RKO (cell line): ENCODE results near the gene TCEANC2.

Experiments used
- DNase-seq: peaks from one replicate; pipeline ENCODE4 v3.0.0-alpha.2; 2016; ENCODE audit warnings: low spot score

The TCEANC2 gene

DNA sequence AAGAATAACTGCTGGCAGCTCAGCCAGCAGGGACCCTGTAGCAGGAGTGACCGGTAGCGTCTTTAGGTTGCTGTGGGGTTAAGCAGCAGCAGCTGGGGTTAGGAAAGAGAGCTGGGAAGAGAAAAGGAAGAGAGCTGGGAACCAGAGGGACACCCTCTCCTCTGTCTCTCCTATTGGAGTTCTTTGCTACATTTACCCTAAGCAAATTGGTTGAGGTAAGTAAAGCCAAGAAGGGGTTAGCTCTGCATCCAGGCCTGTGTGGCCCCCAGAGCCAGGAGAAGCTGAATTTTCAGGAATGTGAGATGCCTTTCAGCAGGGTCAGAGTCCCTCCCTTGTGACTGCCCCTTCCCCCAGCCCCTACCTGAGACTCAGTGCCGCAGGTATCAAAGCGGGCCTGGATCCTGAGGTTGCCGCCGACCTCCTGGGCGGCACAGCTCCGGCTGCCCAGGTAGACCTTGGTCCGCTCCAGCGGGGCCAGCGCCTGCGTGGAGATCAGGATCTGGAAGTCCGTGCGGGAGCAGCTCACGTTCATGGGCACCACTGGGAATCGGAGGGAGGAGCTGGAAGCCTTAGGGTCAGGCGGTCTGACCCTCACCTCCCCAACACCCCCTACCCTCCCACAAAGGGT, 83.0 kb downstream of the TCEANC2 start:
- no peak for DNase-seq

DNA sequence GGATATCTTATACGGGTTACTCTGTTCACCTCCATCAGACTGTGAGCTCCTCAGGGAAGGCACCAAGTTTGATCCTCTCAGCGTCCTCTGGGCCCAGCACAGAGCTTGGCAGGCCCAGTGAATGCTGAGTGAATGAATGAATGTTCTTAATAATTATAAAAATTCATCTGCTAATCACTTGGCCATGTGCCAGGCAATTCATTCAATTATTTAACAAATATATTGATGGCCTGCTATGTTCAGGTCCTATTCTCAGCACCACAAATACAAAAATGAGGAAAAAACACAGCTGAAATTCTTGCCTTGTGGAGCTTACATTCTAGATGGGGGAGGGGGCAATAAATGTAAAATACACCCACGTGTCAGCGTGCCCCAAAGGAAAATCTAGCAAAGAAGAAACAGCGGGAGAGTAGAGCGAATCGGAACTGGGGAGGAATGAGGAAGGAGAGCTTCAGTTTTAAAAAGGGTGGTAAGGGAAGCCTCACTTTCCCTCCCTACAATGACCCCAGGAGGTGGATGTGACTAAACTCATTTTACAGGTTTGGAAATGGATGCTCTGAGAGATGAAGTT, 83.6 kb downstream of the TCEANC2 start:
- no peak for DNase-seq

DNA sequence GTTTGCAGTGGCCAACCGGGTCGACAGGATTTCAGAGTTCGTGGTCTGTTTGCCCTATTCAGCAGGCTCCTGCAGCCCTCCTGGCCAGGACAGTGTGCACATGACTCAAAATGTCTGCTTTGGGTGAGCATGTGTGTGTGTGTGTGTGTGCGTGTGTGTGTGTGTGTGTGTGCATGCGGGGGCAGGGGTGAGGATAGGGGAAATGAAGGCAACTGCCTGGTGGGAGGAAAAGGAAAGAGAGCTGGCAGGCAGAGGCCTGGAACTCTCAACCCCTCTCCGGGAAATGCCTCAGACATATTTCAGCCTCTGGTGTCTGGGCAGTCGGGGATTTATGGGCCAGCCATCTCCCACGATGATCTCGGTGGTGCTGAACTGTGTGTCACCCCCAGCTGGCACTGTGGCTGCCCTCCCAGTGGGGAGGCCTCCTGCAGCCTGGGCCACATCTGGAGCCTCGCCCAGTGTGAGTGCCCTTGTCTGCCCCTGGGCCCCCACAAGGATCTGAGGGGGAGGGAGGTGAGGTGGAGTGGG, 84.2 kb downstream of the TCEANC2 start:
- no peak for DNase-seq

DNA sequence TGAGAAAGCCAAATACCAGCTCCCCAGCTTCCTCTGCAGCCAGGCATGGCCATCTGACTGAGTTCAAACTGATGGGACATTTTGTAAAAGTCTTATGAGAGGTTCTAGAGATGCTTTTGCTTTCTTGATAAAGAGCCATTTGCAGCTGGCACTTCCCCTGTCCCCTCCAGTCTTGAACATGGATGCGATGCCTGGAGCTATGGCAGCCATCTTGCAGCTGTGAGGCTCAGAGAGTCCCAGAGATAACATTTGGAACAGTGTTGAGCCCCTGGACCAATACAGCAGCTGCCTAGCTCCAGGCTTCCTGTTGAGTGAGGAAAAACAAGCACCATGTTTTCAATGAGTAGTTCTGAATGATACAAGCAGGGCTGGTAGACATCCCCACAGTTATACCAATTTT, 85.6 kb downstream of the TCEANC2 start:
- no peak for DNase-seq

DNA sequence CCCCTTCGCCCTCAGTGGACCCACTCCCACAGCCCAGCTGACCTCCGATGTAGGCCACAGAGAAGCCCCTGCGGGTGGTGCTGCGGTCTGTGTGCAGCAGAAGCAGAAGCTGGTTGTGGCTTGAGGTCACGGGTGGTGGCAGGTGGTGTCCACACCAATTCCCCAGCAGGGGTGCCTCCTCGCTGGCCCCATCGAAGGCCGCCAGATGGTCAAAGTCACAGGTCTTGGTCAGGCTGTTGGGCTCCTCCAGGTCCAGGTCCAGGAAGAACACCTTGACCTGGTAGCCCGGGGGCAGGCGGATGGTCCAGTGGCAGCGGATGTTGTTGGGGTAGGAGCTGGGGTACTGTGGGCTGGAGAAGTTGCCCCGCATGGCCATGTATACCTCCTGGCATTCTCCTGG, 86.3 kb downstream of the TCEANC2 start:
- DNase-seq = no peak

DNA sequence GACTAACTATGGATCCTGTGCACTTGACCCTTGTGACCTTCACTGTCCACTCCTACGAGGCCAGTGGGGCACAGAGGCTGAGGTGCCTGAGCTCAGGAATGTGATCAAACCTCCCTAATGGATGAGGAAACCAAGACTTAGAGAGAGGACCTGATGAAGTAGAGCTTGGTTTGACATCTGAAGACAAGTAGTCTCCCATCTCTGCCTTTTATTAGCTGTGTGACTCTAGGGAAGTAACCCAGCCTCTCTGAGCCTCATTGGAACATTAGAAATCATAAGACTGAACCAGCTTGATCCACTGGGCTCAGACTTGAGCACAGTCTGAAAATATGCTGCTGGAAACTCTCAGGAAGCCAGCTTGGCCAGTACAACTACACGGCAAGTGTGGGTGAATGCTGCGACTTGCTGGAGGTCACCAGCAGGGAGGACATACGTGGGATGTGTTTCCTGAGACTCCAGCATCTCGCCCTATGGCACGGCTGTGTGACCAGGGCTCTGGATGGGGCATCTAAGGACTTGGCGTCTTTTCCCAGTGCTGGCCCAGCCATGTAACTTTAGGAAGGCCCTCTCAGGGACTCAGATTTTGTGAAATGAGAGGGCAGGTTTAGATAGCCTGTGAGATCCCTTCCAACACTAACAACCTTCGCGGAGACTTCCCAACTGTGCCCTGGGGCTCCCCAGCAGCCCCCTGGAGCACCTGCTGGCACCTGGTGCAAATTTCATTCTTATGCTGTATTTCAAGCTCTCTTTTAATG, 88.9 kb downstream of the TCEANC2 start:
- no peak for DNase-seq

DNA sequence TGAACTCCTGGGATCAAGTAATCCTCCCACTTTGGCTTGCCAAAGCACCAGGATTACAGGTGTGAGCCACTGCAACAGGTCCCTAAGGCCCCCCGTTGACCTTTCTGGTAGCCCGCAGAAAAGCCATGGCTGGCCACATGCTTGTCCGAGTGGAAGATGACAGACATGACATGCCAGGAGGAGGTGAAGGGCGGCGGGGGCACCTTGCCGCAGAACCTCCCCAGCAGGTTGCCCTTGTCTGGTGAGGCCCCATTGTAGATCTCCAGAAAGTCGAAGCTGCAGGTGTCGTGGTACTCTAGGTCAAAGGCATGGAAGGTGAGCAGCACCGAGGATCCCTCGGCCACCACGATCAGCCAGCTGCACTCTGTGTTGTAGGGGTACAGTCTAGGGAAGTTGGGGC, 91.0 kb downstream of the TCEANC2 start:
- no peak for DNase-seq

DNA sequence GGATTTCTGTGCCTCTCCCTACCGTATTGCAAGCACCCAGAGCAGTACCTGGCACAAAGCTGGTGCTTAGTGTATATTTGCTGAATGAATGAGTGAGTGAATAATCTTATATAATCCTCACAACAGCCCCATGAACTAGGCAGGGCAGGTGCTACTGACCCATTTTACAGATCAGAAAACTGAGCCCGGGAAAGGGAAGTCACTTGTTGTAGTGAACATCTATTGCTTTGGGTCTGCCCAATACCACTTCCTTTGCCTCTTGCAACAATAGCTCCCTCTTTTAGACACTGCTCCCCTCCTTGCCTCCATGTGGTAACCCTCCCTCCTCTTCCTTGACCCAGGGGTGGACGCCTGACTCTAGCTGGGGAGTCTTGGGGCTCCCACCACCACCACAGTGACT, 96.3 kb downstream of the TCEANC2 start:
- no peak for DNase-seq

DNA sequence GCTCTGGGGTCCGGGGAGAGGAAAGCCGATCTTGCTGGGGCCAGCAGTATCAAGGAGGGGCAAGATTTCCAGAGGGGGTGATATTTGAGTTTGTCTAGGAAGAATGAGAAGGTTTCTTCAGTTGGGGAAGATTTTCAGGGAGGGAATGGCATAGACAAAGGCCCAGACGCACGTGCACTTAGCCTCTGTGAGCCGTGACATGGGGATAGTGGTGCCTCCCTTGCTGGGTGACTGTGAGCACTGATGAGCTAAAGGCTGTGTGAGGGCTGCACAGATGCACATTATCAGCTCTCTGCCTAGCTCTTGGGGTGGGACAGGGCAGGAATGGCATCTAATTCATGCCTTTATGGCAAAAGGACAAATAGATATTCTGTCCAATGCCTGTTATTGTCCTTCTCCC, 97.6 kb downstream of the TCEANC2 start:
- DNase-seq = no peak

DNA sequence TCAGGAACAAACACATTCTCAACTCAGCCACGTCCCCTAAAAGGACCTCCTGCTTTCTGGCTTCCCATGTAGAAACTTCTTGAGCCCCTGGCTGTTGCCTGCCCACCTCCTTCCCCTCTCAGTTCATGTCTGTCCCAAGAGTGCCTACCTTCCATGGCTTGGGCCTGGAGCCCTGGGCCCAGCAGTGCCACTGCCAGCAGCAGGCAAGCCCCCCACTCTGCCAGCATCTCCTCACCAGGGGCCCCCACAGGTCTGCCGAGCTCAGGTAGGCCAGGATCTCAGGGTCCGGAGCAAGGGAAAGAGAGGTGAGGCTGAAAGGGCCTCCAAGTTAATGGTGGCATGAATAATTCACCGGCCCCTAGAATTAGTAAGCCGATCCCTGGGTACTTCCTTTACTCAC, 99.3 kb downstream of the TCEANC2 start, which contains the start of gene CDCP2:
Gene CDCP2 (minus strand): TSS at position 305 of the 400 bp plus-strand sequence. CDS start 78 bp downstream, at position 227.
- DNase-seq = no peak

DNA sequence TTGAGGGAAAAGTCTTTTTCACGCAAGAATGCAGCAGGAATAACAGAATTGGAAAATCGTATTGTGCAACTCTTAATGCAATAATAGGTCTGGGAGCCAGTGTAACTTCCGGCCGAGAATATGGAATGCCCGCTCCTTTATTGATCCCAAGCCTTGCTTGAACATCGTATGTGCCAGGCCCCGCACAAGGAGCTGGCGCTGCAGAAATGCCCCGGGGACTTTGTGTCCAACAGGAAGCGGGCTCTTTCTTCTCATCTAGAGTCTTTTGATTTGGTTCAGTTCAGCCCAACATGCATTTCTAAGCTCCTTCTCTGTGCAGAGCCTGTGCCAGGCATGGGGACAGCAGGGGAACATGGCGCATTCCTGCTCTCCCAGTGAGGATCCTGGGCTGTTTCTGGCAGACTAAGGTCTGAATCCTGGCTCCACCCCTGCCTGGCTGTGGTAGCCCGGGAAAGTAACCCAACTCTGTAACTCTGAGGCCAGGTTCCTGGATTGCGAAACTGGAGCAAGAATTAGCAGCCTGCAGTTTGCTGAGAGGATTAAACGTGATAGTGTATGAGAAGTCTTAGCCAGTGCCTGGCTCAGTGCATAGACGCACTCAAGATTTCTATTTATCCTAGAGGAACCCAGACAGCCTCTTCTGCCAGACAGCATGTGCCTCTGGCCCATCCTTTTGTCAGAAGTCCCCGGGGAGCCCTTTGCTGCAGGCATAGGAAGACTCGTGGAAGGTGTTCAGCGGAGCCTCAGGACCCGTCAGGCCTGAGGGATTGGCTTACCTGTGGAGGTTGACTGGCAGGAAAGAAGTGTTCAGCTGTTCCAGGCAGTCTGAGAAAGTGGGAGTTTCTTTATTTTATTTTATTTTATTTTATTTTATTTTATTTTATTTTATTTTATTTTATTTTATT, 100.4 kb downstream of the TCEANC2 start:
- no peak for DNase-seq
